GM18861 (cell line): ENCODE measurements around the gene CIRBP.

Source experiments
- ATAC-seq: cut with Tn5 transposase; IDR thresholded peaks from one replicate; pipeline ENCODE4 v1.9.1; 2021; ENCODE audit not compliant: unreplicated experiment

Gene CIRBP

DNA sequence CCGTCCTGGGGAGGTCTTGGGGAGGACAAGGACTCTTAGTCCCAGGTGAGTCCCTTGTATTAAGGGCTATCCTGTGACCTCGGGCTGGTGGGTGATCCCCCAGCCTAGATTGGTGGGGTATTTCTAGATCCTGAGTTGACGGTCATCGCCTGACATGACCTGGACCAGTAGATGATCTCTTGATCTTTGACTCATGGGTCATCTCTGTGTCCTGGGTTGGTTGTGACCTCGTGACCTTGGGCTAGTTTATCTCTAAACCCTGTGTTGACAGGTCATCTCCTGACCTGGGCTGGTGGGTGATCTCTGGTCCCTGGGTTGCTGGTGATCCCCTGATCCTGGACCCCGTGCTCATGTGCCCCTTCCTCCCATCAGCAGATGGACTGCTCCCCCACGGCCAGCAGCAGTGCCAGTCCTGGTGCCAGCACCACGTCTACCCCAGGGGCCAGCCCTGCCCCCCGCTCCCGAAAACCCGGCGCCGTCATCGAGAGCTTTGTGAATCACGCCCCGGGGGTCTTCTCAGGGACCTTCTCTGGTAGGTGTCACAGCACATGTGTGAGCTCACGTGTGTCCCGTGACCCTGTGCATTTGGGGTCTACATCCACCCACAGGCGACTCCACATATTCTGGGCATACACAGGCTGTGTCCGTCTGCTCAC, 14.5 kb upstream of the CIRBP start:
- ATAC-seq, result no peak

DNA sequence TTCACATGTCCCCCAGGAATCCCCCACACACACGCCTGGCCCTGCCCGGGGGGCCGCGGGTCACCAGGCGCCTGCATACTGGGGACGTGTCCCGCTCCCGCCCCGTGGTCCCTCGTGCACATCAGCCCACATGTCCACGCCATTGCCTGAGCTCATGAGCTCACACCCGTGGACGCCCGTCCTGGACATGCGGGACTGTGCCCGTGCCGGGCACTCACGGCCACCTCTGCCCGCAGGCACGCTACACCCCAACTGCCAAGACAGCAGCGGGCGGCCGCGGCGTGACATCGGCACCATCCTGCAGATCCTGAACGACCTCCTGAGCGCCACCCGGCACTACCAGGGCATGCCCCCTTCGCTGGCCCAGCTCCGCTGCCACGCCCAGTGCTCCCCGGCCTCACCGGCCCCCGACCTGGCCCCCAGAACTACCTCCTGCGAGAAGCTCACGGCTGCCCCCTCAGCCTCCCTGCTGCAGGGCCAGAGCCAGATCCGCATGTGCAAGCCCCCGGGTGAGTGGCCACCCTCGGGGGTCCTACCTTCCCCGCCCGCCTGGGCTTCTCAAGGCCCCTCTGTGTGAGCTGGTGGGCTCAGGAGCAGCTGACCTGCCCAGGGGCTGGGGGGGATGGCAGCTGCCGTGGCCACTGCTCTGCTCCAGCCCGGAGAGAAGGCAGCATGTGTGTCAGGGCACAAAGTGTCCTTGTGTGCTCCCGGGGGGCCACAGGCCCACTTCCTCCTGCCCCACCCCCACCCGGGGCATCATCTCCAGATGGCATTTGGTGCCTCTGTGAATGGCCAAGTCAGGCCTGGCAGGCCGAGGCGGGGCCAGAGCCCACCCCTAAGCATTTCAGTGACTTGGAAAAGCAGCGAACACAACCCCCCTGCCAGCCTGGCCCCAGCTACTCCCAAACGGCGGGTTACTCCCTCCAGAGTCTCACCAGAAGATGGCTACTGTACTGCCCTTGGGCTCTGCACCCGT, 13.7 kb upstream of the CIRBP start:
- ATAC-seq, result no peak

DNA sequence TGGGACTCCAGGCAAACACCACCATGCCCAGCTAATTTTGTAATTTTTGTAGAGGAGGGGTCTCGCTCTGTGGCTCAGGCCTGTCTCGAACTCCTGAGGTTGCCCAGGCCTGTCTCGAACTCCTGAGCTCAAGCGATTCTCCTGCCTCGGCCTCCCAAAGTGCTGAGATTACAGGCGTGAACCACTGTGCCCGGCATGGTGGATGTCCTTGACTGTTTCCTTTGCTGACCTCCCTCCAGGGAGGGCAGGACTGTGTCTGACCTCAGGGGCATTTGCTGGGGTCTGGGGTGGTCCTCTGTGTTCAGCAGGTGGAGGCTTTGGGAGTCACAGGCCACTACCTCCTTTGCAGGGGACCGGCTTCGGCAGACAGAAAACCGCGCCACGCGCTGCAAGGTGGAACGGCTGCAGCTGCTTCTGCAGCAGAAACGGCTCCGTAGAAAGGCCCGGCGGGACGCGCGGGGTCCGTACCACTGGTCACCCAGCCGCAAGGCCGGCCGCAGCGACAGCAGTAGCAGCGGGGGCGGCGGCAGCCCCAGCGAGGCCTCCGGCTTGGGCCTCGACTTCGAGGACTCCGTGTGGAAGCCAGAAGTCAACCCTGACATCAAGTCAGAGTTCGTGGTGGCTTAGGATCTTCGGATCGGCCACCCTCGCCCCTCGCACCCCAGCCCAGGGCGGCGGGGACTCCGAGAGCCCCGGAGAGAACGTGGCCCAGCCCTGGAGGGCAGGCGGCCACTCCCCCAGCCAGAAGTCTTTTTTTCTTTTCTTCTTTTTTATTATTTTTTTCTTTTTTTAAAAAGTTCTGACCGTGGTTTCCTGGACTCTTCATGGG, 12.3 kb upstream of the CIRBP start:
- ATAC-seq, result no peak

DNA sequence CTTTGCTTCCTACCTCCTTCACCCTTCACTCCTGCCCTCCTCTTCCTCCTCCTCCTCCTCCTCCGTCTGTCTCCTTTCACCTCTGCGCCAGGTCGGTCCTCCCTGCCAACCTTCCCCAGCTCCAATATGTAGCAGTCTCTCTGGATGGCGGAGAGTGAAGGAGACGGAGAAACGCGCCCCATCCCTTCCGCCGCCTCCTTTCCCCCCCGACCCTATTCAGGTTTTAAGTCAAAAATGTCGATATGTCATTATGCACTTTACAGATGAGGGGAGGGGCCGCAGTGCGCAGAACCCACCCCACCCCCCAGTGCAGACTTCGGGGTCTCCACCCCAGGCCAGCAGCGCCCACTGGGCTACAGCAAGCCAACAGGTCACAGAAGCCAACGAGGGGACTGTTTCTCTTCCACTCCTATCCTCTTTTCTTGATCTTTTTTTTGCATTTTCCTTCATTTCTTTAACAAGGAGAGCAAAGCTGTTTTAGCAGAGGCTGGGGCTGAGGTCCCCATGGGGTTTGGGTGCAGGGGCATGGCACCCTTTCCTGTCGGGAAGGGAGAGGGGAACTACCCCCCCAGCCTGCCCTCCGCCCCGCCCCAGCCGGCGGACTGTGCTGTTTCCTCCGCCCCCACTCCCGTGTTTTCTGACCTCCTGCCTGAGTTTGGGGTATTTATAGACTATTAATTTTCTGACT, 11.5 kb upstream of the CIRBP start:
- no peak for ATAC-seq

DNA sequence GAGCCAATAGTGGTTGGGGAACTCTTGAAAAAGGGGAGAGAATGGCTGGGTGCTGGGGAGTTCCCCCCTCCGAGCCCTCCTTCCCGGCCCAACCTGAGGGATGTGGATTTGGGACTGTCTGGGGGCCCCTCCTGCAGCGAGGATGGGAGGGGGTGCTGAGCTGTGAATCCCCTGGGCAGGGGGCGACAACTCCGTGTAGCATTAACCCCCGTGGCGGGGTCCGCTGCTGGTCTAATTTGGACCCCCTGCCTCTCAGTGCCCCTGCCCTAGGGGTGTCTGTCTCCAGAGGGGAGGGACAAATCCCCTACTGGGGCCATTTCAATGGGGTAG, 11.0 kb upstream of the CIRBP start:
- ATAC-seq, result no peak

DNA sequence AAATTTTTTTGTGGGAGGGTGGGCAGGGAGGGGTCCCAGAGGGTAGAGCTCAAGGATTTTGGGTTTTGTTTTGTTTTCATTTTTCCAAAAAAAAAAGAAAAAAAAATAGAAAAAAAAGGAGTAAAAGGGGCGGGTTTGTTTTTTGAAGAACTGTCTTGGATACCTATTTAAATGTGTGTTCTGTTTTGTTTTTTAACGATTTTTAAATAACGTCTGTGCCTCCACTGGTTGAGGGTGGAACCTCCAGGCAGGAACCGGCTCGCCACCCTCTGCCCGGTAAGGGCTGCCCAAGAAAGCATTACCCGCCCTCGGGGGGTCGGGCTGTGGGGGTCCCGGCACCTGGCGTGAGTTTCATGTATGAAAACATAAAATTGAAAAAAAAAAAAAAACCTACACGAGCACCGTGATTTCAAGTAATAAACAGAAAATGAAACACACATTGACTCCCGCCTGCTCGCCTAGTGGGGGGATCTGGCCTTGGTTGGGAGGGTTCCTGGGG, 10.4 kb upstream of the CIRBP start:
- ATAC-seq, result no peak

DNA sequence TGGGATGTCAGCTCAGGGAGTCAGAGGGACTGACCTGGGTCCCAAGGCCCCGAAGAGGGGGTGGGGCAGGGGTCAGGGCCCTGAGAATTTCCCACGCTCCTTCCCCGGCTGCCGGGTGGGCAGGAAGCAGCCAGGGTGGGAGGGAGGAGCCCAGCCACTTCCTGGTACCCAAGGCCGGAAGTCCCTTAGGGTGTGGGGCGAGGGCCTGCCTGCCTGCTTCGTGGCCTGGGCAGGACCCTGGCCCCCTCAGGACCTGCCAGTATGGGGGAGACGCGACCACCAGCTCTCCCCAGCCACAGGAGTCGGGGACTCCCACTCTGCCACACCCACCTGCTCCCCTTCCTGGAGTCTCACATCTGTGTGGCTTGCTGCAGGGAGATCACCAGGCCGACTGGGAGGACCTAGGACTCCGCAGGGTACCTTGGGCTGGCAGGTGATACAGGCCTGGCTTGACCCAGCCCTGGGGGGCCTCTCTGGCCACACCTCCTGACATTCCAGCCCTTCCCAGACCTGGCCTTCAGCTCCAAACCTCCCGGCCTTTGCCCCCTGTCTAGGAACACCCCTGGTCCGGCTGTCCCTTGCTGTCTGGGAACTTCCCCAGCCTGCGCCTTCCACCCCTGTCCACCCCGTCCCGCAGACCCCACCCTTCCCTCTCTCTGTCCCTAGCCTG, 9.8 kb upstream of the CIRBP start:
- peak; percentile 23 for ATAC-seq

DNA sequence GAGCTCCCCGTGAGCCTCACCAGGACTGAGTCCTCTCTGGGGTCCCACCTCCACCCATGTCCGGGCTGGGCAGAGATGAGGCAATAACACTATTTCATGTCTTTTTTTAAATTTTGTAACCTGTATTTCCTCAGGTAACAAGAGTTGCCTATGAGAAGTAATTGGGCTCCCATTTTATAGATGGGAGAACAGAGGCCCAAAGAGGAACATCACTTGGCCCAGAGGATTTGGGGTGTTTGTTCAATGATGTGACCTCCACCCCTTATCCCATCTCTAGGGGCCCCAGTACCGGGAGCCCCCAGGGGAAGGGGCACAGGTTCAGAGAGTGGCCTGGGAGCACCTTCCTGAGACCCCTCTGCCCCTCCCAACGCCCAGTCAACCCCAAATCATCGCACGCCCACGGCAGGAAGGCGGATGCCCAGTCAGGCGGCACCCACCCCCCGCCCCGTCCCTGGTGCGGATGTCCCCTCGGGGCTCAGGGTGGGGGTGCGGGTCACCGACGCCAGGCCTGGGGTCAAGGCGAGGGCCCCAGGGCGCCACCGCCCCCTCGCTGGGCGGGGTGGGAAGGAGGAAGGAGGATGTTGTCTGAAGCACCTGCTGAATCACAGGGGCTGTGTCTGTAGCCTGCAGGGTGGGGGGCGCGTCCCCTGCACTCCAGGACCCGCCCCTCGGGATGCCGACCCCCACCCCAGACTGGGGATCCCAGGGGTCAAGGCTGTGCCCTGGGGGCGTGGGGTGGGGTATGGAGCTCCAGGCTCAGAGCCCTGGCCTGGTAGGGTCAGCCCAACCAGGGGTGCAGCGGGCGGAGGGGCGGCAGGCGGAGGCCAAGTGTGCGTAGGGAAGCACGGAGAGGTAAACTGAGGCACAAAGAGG, 9.0 kb upstream of the CIRBP start:
- no peak for ATAC-seq

DNA sequence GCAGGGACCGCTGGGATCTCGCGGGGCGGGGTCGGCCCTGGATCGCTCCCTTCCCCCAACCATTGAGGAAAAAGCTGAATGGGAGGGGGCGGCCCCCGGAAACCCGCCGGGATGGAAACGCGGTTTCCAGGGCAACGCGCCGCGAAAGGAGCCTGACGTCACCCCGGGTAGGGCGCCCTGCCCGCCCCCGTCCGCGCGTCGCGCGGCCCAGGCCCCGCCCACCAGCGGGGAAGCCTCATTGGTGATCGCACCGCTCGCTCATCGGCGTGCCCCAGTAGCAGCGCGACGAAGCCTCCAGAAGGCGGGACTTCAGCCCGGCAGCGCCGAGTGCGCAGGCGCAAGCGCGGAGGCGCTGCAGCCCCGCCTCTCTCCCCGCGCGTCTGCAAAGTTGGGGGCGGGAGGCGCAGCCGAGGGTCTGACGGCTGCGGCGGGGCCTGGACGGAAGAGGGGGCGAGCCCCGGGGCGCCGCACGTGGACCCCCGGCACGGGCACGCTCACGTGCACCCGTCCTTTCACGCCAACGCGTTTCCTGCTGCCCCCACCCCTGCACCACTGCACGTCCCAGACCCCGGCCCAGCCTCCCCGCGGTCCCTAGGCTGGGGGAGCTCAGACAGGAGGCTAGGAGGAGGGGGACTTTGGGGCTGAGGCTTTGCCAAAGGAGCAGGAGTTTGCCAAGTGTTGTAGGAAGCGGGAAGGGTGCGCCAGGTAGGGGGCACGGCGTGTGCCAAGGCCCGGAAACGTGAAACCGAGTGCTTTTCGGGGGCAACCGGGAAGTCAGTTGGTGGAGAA, 8.2 kb upstream of the CIRBP start:
- ATAC-seq, result peak; percentile 35

DNA sequence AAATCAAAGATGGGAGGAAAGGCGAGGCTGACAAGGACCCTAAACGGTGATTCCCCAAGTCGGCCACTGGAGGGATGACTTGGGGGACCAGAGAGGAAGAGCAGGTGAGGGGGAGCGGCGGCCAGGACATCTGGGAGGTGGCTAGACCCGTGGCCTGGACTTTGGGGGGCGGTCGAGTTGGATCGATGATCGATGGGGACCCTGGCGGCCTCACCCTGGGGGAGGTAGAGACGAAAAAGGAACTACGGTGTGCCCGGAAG, 7.7 kb upstream of the CIRBP start:
- no peak for ATAC-seq

DNA sequence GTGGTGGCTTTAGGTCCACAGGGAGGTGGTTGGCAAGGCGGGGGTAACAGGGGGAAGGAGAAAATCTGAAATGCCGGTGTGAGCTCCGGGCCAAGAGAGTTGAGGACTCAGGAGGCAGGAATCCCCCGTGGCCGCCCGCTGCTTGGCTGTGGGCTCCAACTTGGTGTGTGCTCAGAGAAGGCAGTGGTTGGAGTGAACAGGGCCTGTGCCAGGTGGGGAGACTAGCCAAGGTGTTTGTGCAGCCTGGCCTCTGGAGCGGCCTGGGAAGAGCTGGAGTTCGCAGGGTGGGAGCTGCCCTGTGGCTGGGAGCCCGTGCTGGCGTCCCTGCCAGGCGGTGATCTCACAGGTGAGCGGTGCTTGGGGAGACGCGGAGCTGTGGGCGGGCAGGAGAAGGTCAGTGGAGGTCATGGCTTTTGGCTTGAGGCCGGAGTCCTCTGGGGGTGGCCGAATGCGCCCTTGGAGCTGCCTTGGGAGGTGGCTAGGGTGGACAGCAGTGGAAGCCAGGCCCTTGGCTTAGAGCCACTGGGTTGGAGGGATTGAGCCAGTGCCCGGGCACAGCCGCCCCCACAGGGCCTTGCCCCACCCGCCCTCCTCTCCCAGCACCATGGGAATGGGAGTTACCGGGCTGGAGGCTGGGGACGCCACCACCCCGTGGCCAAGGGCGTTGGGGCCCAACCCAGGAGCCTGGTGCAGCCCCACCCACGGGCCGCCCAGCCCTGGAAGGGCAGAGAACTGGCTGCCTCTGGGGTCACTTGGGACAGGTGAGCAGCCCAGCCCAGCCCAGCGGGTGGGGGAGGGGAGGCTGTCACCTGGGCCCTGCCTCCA, 7.1 kb upstream of the CIRBP start:
- ATAC-seq, result no peak

DNA sequence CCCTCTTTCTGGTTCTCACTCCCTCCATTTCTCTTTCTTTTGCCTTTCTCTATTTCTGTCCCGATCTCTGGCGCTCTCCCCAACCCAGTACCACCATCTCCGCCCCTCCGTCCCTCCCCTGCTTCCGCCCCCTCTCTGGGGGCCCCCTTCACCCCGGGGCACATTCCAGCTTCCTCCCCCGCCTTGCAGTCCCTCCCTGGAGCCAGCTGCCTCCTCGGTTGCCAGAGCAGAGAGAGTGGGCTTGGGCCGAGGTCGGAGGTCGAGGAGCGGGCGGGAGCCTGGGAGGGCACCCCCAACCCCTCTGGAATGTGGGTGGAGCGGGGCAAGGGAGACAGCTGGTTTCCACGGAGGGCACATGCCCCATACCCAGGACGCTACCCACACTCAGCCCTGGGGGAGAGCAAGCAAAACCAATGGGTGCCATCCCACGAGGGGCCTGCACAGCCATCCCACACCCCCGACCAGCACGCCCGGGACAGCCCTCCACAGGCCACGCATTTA, 6.5 kb upstream of the CIRBP start:
- no peak for ATAC-seq

DNA sequence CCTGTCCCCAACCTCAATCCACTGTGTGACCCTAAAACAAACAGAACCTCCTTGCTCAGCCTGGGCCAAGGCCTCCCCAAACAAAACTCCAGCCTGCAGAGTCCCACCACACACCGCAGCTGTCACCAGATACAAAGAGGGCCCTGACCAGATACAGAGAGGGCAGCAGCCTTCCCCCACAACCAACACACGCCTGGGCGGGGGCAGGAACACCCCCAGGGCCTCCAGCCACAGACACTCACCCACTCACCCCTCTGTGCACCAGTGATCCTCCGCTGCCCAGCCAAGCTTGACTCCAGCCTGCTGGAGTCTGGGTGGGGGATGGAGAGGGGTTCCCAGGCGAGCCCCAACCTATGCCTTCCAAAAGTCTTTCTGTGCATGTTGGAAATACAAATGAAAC, 5.9 kb upstream of the CIRBP start:
- no peak for ATAC-seq

DNA sequence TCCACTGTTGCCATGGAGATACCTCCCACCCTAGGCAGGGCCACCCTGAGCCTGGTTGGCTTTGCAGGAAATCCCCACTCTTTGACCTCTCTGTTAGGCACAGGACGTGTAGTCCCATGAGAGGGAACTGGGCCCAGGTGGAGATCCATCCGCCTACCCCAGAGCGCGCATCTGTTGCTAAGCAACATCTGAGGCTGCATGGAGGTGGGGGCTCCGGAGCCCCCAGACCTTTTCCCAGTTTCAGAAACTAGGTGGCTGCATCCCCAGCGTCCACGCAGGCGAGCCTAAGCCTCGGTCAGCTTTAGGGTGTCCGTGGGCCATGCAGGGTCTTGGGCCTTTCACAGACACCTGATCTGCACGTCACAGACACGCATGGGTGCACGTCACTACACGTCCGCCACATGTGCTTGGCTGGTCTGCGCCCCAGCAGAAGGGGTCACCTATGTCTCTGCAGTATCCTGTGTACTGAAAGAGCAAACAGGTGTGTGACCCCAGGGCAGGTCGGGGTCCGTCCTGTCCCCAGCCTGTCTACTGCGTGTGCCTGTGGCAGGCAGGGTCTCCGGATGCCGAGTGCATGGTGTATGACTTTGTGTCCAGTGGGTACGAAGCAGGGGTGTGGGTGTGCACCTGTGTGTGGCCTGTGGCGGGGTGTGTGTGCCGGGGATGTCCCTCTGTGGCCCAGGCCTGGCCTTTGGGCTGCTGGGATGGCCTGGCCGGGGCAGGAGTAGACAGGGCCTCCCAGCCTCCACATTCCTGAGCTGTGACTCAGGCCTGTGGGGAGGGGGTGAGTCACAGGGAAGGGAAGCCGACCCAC, 4.1 kb upstream of the CIRBP start:
- ATAC-seq, result peak; percentile 13

DNA sequence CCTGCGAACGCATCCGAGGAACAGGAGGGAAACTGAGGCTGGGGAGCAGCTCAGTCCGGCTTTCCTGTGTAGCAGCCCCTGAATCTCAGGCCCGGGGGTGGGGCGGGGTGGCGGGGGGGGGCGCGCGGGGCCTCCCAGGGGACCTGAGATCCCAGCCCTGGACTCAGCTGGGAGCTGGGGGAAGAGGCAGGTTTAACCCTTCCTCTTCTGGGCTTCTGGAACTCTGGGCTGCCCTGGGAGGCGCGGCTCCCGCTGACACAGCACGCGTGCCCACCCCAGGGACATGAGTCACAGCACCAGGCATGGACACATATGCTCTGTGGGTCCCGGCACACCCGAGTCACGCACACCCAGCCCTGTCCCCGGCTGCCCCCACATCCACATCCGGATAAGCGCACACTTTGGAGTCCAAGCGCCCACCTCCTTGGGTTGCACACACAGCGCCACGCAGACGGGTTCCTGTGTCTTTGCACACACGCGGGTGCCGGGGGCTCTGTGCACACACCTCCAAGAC, 3.5 kb upstream of the CIRBP start:
- ATAC-seq, result no peak

DNA sequence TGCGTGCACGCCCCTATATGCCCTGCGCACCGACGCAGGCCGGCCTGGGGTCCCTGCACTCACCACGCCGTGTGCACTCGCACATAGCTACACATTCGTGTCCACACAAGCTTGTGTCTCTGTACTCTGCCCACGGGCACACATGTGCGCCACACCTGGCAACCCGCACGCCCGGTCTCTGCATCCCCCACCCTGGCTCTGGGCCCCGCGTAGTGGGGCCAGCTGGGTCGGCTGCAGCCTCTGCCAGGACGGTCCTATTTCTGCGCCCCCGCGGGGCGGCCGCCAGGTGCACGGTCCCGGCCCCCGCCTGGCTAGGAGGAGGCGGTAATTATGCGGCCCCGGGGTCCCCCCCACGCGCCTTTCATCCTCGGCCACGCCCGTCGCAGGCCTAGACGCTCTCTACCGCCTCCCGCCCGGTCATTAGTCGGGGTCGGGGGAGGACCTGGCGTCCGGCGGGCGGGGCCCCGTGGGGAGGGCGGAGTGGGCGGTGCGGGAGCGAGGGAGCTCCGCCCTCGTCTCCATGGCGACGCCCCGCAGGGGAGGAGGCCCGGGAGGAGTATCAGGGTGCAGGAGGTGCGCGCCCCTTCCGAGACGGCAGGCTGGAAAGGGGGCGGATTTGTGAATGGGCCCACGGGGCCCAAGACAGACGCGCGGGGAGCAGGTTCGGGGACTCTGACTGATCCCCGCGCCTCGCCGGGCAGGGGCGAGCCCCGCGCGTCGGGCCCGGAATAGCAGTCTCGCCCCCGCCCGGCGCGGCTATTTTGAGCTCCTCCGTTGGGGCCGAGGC, 2.8 kb upstream of the CIRBP start:
- peak; percentile 25 for ATAC-seq
